Measurements from ENCODE around the gene NUBPL. TPM values are rescaled to one million over a fixed set of nuclear protein-coding genes. Genes with fewer than 3 reads are reported as not detected.

The NUBPL gene
- total and polyA plus RNA-seq, 12 donors, result 3.6 to 27.3 (median 16.9) TPM

GRCh38 chr14:31660728-31661127 is 99.5 kb downstream of the NUBPL start:
- Histone ChIP-seq H3K4me1 (replicated peaks in 1 of 2) (no peaks in the 10 kb centered on the region), H3K36me3 (replicated peaks in 1 of 2) (no peaks in the 10 kb centered on the region), H3K4me3 (no peak overlapping the region), H3K9me3 (replicated peaks in 1 of 3) (no peaks in the 10 kb centered on the region), H3K27ac (no peak overlapping the region), H3K27me3 (no peaks in the 10 kb centered on the region)
- intact Hi-C loops (cut with DNase I), result no loop called here
- WGBS, 4 donors, result 90 to 94% (median 93%) methylated on average over 1 of the region's 1 CpG
- no peak for DNase-seq
- no peak for TF ChIP-seq CTCF (IDR thresholded peaks at IDR 0.05)
- TF ChIP-seq POLR2A (IDR thresholded peaks at IDR 0.05), result no peak

- no peak for DNase-seq
- 92 to 100% (median 98%) methylated on average over 5 to 8 of the region's 8 CpGs for WGBS, 4 donors
- no peaks in the 10 kb centered on the region for H3K27me3 ChIP-seq
- H3K27ac ChIP-seq, result no peak overlapping the region
- intact Hi-C loops (cut with DNase I), result no loop called here
- TF ChIP-seq CTCF (IDR thresholded peaks at IDR 0.05) (no peak), POLR2A (IDR thresholded peaks at IDR 0.05) (no peak)
- H3K36me3 ChIP-seq (replicated peaks in 1 of 2), result no peaks in the 10 kb centered on the region
- no peaks in the 10 kb centered on the region for H3K4me1 ChIP-seq (replicated peaks in 1 of 2)
- H3K9me3 ChIP-seq (replicated peaks in 1 of 3), result peaks cover 0 to 7% (median 0%) of the 10 kb centered on the region in 3 donors
- no peak overlapping the region for H3K4me3 ChIP-seq
Observed at GRCh38 chr14:31668348-31668747, 107.1 kb downstream of the NUBPL start.

- no peak overlapping the region for H3K27ac ChIP-seq
- intact Hi-C loops (cut with DNase I), result no loop called here
- no peak overlapping the region for H3K4me3 ChIP-seq
- no peaks in the 10 kb centered on the region for H3K27me3 ChIP-seq
- no peaks in the 10 kb centered on the region for H3K4me1 ChIP-seq (replicated peaks in 1 of 2)
- H3K36me3 ChIP-seq (replicated peaks in 1 of 2), result no peaks in the 10 kb centered on the region
- TF ChIP-seq POLR2A (IDR thresholded peaks at IDR 0.05), result no peak
- no peak for TF ChIP-seq CTCF (IDR thresholded peaks at IDR 0.05)
- DNase-seq, result no peak
- H3K9me3 ChIP-seq (replicated peaks in 1 of 3), result peaks cover 0 to 7% (median 0%) of the 10 kb centered on the region in 3 donors
- WGBS, 4 donors, result 81 to 97% (median 94%) methylated on average over 3 of the region's 3 CpGs
Observed at GRCh38 chr14:31672709-31673108, 111.5 kb downstream of the NUBPL start.

GRCh38 chr14:31677052-31677451 is 115.8 kb downstream of the NUBPL start:
- 58 to 97% (median 67%) methylated on average over 3 of the region's 3 CpGs for WGBS, 4 donors
- H3K27ac ChIP-seq, result no peak overlapping the region
- no peaks in the 10 kb centered on the region for H3K36me3 ChIP-seq (replicated peaks in 1 of 2)
- intact Hi-C loops (cut with DNase I), result no loop called here
- TF ChIP-seq POLR2A (IDR thresholded peaks at IDR 0.05), result no peak
- TF ChIP-seq CTCF (IDR thresholded peaks at IDR 0.05), result no peak
- no peaks in the 10 kb centered on the region for H3K4me1 ChIP-seq (replicated peaks in 1 of 2)
- H3K9me3 ChIP-seq (replicated peaks in 1 of 3), result no peaks in the 10 kb centered on the region
- no peak overlapping the region for H3K4me3 ChIP-seq
- no peaks in the 10 kb centered on the region for H3K27me3 ChIP-seq
- DNase-seq, result no peak

All from adrenal gland (tissue), 12 donors.